ELF-1 (cell line): ENCODE measurements around the gene SGMS1.
"Not testable (repeated sequence)": the region's sequence is repeated elsewhere in the genome, so short reads cannot be mapped to it uniquely, and the experiment has no call there.

Experiments
- DNase-seq: peaks from one replicate; pipeline ENCODE4 v3.0.0-alpha.2; 2016; ENCODE audit warnings: low read depth, low spot score

Gene SGMS1

GRCh38 chr10:50470798-50471582 is 152.8 kb downstream of the SGMS1 start:
- peak; percentile 59 for DNase-seq

- peak; percentile 62 for DNase-seq
Observed at GRCh38 chr10:50470345-50470744, 153.4 kb downstream of the SGMS1 start.

DNA sequence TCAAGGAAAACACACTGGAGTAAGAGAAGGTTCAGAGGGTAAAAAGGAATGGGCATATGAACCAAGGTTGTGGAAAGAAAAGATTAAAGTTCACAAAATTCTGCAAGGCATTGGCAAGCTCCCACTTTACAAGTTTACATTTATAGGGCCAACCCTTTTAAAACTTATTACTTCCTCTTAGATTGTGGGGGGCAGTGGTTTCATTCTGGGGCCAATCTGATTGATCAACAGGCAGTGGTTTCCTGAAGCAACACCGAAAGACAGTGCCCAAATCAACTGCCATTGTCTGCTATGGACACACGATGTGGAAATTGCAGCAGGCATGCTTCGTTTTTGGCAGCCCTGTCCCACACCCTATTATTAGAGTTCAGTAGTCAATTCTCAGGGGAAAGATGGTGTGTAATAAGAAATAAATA is 154.0 kb downstream of the SGMS1 start:
- no peak for DNase-seq

DNA sequence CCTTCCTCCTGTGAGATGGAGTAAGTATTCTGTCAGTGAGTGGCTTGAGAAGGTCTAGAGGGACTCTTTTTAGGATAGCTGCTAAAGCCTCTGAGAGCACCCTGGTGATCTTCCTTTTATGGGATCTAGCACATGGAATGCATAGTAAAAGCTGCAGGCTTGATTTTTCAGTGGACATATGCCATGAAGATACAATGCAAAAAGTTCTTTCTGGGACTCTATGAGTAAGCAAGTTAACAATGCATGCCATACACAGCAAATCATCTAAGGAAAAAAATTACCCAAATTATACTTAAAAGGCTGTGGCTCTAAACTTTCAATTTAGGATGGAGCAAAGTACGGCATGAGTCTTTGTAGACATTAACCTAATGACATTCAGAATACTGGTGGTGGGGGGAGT is 154.5 kb downstream of the SGMS1 start:
- DNase-seq = no peak

DNA sequence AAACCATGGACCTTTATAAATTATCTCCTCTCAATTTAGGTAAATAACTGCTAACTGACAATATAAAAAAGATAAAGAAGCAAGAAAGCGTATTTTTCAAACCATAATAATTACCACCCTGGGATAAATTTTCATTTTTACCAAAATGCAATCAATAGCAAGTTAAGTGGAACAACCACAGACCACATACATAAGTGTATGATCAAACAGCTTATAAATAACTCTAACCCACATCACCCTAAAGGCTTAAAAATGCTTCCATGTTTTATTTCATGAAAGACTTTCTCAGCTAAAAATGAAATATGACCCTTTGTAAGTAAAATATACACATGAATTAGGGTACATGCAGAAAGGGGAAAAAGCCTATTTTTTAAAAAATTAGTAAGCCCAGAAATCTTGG is 156.5 kb downstream of the SGMS1 start:
- no peak for DNase-seq

- DNase-seq = no peak
Observed at GRCh38 chr10:50464004-50464409, 159.7 kb downstream of the SGMS1 start.

DNA sequence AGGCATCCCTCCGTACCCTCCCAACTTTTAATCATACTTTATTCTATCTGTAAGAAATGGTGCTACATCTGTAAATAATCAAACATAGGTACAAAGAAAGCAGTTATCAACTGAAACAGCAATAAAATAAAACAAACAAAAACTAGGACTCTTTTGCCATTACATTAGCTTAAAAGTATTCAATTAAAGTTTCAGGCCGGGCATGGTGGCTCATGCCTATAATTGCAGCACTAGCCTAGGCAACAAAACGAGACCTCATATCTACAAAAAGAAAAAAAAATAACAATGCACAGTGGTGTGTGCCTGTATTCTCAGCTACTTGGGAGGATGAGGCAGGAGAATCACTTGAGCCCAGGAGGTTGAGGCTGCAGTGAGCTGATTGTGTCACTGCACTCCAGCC is 161.9 kb downstream of the SGMS1 start:
- DNase-seq = no peak

DNA sequence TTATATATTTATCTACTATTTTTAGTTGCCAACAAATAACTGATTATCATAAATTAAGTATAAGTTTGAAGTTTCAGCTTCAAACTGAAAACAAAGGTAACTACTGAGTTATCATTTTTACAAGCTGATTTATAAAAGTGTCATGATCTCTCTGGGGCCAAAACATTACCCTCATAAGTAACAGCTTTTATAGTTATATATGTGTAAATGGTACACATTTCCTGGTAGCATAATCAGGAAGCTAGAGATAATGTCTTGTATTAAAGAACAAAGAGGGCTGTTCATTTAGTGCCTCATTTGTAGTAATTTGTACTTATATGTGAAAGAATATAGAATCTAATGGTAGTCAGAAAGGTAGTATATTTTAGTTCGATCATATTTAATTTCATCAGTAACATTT is 162.6 kb downstream of the SGMS1 start:
- DNase-seq = no peak

DNA sequence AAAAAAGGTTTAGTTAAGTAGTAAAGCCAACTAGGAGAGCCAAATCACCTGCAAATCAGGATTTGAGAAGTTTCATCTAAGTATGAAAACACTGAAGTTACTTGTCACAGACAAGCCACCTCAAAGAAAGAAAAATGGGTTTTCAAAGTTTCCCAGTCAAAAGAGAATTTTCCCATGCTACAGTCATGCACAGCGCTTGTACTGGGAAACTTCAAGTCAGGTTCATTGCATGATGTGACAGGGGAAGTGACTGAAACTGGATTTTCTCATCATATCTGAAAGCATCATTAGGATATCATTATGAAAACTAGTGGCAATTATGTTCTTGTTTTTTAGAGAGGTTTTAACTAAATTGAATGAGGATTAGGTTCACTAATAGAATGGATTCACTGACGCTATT is 167.0 kb downstream of the SGMS1 start:
- no peak for DNase-seq

DNA sequence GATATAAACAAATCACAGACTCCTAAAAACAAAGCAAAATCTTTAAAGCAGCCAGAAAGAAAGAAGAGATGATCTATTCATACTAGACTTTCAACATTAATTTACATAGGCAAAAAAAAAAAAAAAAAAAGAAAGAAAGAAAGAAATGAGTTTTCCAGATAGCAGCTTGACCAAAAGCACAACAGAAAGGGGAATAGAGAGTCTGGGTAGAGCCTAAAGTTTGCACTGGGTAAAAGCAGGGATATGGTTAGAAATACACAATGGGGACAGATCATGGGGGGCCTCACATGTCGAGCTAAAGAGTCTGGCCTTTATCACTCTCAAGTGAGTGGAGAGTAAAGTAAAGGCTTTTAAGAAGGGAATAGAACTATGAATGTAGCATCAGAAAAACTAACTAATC is 169.8 kb downstream of the SGMS1 start:
- DNase-seq = no peak

GRCh38 chr10:50452603-50453002 is 171.2 kb downstream of the SGMS1 start:
- DNase-seq = no peak

GRCh38 chr10:50447691-50448090 is 176.1 kb downstream of the SGMS1 start:
- no peak for DNase-seq

DNA sequence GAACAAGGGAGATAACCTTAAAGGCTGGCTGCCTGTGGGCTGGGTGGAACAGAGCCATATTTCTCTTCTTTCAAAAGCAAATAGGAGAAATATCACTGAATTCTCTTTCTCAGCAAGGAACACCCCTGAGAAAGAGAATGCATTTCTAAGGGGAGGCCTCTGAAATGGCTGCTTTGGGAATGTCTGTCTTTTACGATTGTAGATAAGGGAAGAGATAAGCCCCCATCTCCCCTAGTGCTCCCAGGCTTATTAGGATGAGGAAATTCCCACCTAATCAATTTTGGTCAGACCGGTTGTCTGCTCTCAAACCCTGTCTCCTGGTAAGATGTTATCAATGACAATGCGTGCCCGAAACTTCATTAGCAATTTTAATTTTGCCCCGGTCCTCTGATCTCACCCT is 178.0 kb downstream of the SGMS1 start:
- DNase-seq = not testable (repeated sequence)

DNA sequence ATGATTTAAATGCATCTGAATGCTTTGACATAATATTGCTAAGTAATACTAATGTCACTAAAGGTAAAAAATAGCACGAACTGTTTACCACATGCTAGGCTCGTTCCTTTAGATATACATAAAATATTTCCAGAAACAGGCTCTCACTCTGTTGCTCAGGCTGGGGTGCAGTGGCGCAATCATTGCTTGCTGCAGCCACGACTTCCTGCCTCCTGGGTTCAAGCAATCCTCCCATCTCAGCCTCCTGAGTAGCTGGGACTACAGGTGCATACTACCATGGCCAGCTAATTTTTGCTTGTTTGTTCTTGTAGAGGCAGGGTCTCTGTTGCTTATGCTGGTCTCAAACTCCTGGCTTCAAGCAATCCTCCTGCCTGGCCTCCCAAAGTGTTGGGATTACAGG is 183.3 kb downstream of the SGMS1 start:
- no peak for DNase-seq

DNA sequence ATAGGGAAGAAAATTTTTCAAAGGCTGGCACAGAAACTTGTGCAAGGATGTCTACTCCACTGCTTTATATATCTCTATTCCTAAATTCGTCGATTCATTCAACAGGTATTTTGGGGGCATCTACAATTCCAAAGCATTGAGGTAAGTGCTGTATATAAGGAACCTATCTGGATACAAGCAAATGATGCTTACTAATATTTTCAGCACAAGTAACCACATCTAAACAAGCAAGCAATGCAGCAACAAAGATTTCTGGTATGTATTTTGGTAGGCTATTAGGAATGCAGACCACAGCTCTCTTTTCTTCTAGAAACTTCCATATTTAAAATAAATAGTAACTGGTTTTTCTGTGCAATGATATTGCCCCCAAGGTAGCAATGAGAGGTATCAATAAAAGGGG is 183.9 kb downstream of the SGMS1 start:
- DNase-seq = no peak

DNA sequence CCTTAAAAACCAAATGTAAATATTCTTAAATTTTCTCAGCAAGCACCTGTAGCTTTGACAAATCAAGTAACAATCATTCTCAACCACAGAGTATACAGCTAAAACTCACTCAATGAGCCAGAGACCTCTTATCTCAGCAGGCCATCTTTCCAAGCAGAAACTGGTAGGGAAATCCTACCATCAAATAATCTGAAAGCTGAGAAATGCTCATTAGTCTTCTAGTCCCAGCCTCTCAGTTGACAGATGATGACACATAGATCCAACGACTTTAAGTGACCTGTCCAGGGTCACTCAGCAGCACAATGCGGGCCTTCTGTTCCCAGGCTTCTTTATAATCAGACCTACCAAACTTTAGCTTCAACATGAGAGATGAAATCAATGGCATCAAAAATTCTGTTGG is 184.6 kb downstream of the SGMS1 start:
- DNase-seq = no peak

GRCh38 chr10:50438049-50438936 is 185.5 kb downstream of the SGMS1 start:
- no peak for DNase-seq

DNA sequence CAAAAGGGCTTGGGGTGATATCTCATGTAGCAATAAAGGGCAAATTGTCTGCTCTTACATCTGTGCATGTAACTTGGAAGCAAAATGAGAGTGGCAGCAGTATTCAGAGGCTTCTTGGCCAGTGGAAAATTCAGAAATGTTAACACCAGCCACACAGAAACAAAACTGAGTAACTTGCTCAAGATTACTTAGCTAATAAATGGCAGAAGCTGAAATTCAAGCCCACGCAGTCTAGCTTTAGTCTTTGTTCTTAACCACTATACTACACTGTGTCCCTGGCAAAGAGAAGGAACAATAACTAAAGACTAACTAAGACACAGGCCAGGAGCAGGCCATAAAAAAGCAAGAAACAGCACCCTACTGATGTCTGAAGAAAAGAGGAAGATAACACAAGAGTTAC is 186.5 kb downstream of the SGMS1 start:
- no peak for DNase-seq

DNA sequence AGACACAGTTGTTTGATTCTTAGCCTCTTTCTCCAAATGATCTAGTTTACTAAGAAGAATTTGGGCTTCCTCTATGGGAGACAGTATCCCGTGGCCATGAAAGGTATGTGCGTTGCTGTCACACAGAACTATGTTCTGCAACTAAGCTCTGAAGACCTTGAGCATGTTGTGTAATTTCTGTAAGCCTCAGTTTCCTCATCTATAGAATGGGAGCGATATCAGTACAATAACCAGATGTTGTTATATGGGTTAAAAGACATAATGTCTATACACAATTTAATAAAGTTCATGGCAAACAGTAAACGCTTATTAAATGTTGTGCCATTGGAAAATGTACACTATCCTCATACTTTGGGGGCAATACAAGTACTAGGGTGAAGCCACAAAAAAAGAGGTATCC is 187.0 kb downstream of the SGMS1 start:
- DNase-seq = no peak

GRCh38 chr10:50432211-50433009 is 191.3 kb downstream of the SGMS1 start:
- no peak for DNase-seq

DNA sequence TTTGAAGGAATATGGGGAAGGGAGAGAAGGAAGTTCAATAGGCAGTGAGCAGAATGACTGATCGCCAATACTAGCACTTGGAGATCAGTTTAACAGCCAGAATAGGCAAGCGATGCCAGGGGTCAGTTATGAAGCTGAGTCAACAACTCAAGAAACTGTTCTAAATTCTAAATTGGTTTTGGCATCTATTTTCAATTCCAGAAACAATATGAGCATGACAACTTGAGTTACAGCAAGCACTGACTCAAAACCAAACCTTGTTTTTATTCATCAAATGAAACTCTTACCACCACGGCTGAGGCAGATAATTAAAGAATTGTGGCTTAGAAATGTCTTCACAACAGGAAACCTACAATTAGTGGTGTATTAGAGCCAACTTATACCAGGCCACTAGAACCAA is 192.0 kb downstream of the SGMS1 start:
- DNase-seq = no peak

DNA sequence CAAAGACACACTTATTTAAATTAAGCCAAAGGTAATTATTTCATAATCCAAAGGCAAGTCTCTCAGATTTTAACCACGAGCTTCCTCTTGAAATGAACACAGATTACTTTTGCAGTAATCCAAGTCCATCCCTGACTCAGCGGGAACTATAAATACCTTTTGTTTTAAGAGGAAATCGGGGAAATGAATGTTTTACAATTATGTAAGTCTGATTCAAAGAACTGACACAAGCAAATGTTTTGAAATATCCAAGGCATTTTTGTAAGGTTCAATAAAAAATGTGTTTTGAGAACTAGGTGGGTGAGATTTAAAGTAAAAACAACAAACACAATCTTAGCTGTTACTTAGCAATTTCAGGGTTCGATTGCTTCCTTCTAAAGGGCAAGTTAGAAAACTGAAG is 192.6 kb downstream of the SGMS1 start:
- no peak for DNase-seq
